ENCODE results near the gene RAB3B.
"Not testable (repeated sequence)": the region's sequence is repeated elsewhere in the genome, so short reads cannot be mapped to it uniquely, and the experiment has no call there.

The RAB3B gene

GRCh38 chr1:51990478-51990965 is at the start of gene RAB3B:
Gene RAB3B, minus strand, starts transcription at chr1:51990700. Its CDS starts 13,583 bp downstream, at chr1:51977117.
- DNase-seq, result peak; percentile 65

DNA sequence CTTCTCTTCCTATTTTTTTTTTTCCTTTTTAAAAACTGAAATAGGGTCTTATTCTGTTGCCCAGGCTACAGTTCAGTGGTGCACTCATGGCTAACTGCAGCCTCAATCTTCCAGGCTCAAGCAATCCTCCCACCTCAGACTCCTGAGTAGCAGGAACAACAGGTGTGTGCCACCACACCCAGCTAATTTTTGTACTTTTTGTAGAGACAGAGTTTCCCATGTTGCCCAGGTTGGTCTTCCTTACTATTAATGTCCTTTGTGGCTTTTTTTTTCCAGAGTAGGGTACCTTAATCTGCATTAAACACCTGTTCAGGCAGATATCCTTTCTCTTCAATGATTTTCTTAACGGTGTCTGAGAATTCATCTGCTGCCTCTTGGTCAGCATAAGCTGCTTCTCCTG is 47.4 kb upstream of the RAB3B start:
- no peak for DNase-seq

DNA sequence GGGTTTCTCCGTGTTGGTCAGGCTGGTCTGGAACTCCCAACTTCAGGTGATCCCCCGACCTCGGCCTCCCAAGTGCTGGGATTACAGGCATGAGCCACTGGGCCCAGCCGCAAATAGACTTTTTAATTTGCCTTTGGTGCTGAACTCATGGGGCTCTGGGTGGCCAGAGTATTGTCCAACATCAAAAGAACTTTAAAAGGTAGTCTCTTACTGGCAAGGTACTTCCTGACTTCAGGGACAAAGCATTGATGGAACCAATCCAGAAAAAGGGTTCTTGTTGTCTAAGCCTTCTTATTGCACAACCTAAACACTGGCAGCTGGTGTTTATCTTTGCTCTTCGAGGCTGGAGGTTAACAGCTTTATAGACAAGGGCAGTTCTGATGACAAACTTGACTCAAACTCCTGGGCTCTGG is 46.9 kb upstream of the RAB3B start:
- peak; percentile 76 for DNase-seq

DNA sequence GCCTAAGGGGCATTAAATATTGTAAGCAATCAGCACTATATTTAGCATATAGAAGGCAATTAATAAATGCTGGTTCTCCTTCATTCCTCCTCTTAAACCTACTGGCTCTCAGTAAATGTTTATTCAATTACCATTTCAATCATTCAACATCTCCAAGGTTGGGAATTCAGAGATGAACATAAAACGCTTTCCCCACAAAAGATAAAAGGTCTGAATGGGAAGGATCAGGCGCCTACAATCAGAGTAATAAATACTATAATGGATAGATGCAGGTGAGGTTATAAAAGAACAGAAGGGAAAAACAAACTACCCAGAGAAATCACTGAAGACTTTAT is 43.5 kb upstream of the RAB3B start:
- DNase-seq, result no peak

GRCh38 chr1:52033190-52034049 is 42.9 kb upstream of the RAB3B start, which contains the start of gene KTI12:
Gene KTI12, minus strand, starts transcription at chr1:52033810. Its CDS starts 49 bp downstream, at chr1:52033761.
- peak; percentile 79 for DNase-seq

- no peak for DNase-seq
Measured at GRCh38 chr1:52032785-52033131, 42.3 kb upstream of the RAB3B start.

DNA sequence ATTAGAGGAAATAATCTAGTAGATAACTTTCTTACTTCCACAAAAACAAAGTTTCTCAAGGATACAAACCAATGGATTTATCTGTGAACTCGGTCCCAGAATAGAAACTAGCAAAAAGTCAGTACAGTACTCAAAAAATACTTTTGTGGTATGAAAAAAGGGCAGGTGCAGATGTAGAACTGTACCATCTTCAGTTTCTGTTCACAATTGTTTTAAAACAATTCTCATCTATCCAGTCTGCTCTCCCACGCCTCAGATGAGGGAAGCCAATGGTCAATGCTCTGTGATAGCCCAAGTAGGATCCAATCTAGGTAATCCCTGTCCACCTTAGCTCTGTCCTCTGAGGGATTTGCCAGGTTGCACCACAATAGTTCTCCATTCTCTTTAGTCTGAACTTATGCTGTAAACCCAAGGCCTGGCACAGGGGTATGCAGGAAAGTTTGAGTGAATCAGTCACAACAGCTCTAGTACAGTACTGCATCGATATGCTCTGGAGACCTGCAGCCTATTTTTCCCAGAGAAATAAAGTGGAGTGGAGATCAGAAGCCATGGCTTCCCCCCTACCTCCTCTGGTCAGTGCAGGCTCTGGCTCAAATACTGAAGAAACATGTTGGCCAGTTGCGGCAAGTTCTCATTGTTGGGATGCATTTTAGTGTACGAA is 41.8 kb upstream of the RAB3B start:
- no peak for DNase-seq

DNA sequence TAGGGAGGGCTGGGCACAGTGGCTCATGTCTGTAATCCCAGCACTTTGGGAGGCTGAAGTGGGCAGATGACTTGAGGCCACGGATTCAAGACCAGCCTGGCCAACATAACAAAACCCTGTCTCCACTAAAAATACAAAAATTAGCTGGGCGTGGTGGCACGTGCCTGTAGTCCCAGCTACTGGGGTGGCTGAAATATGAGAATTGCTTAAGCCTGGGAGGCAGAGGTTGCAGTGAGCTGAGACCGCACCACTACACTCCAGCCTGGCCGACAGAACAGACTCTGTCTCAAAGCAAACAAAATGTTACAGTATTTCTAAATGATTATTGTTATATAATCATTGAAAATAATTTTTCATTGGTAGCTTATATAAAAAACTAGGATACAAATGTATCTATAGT is 38.3 kb upstream of the RAB3B start:
- DNase-seq, result not testable (repeated sequence)

DNA sequence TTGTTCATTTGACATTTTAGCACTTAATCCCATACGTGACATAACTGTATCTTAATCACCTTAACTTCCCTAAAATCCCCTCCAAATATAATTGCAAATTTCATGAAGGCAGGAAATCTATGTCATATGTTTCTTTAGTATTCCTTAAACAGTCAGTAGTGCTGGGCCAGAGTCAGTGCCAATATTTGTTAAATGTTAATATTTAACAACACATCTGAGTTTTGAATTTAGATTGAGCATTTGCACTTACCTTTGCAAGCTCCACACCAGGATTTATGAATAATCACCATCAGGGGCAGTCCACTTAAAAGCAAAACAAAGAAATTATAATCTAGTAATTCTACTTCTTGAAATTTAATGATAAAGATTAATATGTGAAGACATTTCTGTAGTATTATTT is 37.8 kb upstream of the RAB3B start:
- no peak for DNase-seq

DNA sequence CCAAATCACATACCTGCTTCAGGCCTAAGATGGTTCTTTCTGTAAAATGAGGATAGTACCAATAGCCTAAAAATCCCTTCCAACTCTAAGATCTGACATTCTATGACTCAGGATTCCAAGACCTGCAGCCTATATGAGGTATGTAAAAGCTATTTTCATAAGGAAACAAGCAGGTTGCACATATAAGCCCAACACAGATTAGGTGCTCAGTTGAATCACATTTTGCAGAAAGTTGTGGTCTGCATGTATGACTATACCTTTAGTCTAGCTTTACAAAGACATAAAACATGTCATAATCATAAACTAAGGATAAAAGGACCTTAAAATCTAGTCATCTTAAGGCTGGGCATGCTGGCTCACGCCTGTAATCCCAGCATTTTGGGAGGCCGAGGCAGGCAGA is 35.8 kb upstream of the RAB3B start:
- DNase-seq, result no peak

DNA sequence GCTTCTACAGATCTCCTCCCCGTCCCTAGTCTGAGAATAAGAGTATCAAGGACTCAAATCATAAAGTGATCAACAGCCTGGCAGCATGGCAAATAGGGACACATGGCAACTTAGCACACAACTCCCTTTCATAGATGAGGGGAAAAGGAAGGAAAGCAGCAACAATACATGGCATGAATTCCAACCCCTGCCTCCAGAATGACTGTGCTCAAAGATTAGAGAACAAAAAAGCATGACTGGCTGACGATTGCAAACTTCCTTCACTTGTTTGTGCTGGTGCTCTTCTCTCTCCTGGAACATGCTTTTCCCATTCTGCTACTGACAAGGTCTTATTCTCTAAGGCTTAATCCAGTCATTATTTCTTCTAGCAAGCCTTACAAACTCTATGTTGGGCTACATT is 31.6 kb upstream of the RAB3B start:
- DNase-seq, result no peak

DNA sequence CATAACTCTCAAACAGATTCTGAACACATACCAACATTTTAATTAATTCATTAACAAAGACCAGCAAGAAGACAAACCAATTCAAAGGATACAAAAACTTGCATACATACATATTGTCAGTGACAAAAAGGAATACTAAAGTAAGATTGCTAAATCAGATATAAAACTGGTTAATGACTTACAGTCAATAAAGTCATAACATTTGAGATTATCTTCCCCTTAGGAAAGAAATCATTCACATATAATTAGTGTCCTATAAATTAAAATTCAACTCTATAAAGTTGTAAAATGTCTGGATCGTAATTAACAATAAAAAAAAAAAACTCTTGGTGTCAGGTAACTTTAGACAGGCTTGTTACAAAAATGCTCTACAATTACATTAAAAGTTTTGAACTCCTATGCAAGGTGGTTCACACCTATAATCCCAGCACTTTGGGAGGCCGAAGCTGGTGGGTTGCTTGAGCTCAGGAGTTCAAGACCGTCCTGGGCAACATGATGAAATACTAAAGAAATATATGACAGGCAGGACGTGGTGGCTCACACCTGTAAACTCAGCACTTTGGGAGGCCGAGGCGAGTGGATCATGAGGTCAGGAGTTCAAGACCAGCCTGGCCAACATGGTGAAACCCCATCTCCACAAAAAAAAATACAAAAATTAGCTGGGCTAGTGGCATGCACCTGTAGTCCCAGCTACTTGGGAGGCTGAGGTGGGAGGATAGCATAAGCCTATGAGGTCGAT is 17.7 kb upstream of the RAB3B start:
- no peak for DNase-seq

DNA sequence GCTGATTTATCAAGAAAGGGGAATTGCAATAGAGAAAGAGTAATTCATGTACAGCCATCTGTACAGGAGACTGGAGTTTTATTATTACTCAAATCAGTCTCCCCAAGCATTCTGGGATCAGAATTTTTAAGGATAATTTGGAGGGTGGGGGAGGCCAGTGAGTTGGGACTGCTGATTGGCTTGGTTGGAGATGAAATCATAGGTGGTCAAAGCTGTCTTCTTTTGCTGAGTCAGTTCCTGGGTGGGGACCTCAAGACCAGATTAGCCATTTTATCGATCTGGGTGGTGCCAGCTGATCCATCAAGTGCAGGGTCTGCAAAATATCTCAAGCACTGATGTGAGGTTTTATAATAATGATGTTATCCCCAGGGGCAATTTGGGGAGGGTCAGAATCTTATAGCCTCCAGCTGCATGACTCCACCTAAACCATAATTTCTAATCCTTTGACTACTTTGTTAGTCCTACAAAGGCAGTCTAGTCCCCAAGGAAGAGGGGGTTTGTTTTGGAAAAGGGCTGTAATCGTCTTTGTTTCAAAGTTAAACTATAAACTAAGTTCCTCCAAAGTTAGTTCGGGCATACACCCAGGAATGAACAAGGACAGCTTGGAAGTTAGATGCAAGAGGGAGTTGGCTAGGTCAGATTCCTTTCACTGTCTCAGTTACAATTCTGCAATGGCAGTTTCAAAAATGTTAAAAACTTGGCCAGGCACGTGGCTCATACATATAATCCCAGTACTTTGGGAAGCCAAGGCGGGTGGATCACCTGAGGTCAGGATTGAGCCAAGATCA is 16.9 kb upstream of the RAB3B start:
- no peak for DNase-seq

DNA sequence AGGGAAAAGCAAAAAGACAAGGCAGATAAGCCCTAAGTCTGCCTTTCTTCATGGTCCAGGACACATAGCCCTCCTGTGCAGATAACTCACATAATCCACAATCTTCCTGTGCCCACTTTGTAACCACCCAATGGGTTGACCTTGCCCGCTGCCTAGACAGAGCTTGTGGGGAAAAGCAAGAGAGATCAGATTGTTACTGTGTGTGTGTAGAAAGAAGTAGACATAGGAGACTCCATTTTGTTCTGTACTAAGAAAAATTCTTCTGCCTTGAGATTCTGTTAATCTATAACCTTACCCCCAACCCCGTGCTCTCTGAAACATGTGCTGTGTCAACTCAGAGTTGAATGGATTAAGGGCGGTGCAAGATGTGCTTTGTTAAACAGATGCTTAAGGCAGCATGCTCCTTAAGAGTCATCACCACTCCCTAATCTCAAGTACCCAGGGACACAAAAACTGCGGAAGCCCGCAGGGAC is 15.6 kb upstream of the RAB3B start:
- not testable (repeated sequence) for DNase-seq

GRCh38 chr1:52005548-52005947 is 15.0 kb upstream of the RAB3B start:
- not testable (repeated sequence) for DNase-seq

DNA sequence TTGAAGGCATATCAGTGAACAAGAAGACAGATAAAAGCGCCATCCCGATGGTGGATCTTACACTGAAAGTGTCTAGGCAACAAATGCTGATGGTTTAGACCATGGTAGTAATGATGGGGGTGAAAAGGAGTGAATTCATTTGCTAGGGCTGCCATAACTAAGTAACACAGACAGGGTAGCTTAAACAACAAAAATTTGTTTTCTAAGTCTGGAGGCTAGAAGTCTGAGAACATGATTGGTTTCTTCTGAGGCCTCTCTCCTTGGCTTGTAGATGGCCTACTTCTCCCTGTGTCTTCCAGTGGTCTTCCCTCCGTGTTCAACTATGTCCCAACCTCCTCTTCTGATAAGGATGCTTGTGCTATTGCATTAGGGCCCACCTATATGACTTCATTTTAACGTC is 13.4 kb upstream of the RAB3B start:
- DNase-seq, result no peak

- peak; percentile 86 for DNase-seq
Measured at GRCh38 chr1:52002038-52002917, 11.8 kb upstream of the RAB3B start.

GRCh38 chr1:51998701-51999100 is 8.2 kb upstream of the RAB3B start:
- no peak for DNase-seq

GRCh38 chr1:51997974-51998382 is 7.5 kb upstream of the RAB3B start:
- DNase-seq, result no peak

- DNase-seq, result no peak
Measured at GRCh38 chr1:51989582-51990477, 670 bp downstream of the RAB3B start.

Measured in NCI-H510A treated with DMSO at 0.1 percent for 48 hours (cell line).